MM.1S (cell line): ENCODE measurements around the gene MDH1B.

Source experiments
- DNase-seq: peaks from one replicate; pipeline ENCODE4 v3.0.0-alpha.2; 2015
- H2AFZ ChIP-seq: fragments of 300-600 bp; sonication (generic); 2 replicates; pipeline ENCODE4 v1.6.0; 2016; ENCODE audit warnings: antibody characterized with exemption, low read length
- H3F3A ChIP-seq: fragments of 300-600 bp; sonication (generic); 2 replicates; pipeline ENCODE4 v1.6.1; 2016; ENCODE audit warnings: mild to moderate bottlenecking, antibody characterized with exemption, low read length, moderate library complexity, mixed read lengths; ENCODE audit not compliant: insufficient read depth
- H3K27ac ChIP-seq: fragments of 300-600 bp; sonication (generic); 2 replicates; pipeline ENCODE4 v1.5.1; 2016; ENCODE audit warnings: mild to moderate bottlenecking, low read length
- H3K27me3 ChIP-seq: fragments of 300-600 bp; sonication (generic); replicated peaks from 2 replicates; pipeline ENCODE4 v1.6.0; 2016; ENCODE audit warnings: low read length; ENCODE audit not compliant: insufficient read depth
- H3K36me3 ChIP-seq: fragments of 300-600 bp; sonication (generic); replicated peaks from 2 replicates; pipeline ENCODE4 v1.6.1; 2016; ENCODE audit warnings: mild to moderate bottlenecking, low read length, mixed read lengths; ENCODE audit not compliant: insufficient read depth
- H3K4me1 ChIP-seq: fragments of 300-600 bp; sonication (generic); 2 replicates; pipeline ENCODE4 v1.6.1; 2016; ENCODE audit warnings: low read length, mixed read lengths
- H3K4me2 ChIP-seq: fragments of 300-600 bp; sonication (generic); 2 replicates; pipeline ENCODE4 v1.6.0; 2016; ENCODE audit warnings: low read depth, low read length
- H3K4me3 ChIP-seq: fragments of 300-600 bp; sonication (generic); 2 replicates; pipeline ENCODE4 v1.5.1; 2016; ENCODE audit warnings: low read length, mixed read lengths
- H3K79me2 ChIP-seq: fragments of 300-600 bp; sonication (generic); 2 replicates; pipeline ENCODE4 v1.6.1; 2016; ENCODE audit warnings: mixed run types, low read length, mixed read lengths
- H3K9ac ChIP-seq: fragments of 300-600 bp; sonication (generic); 2 replicates; pipeline ENCODE4 v1.6.1; 2016; ENCODE audit warnings: low read length, mixed read lengths
- H3K9me2 ChIP-seq: fragments of 300-600 bp; sonication (generic); replicated peaks from 2 replicates; pipeline ENCODE4 v1.6.1; 2016; ENCODE audit warnings: mild to moderate bottlenecking, low read length, mixed read lengths; ENCODE audit not compliant: insufficient read depth
- H3K9me3 ChIP-seq: fragments of 300-600 bp; sonication (generic); replicated peaks from 2 replicates; pipeline ENCODE4 v1.6.1; 2016; ENCODE audit warnings: mild to moderate bottlenecking, low read length, mixed read lengths; ENCODE audit not compliant: insufficient read depth
- H4K20me1 ChIP-seq: fragments of 300-600 bp; sonication (generic); 2 replicates; pipeline ENCODE4 v1.6.1; 2016; ENCODE audit warnings: mild to moderate bottlenecking, low read length, moderate library complexity, mixed read lengths; ENCODE audit not compliant: insufficient read depth
- EZH2 ChIP-seq: fragments of 300-600 bp; sonication (generic); optimal IDR thresholded peaks from 2 replicates; pipeline ENCODE3; 2017; ENCODE audit warnings: low read depth, mild to moderate bottlenecking, antibody characterized with exemption, low read length, mixed read lengths
- EZH2phosphoT487 ChIP-seq: fragments of 300-600 bp; sonication (generic); IDR thresholded peaks from 2 replicates; pipeline ENCODE4 v1.6.1; 2018; ENCODE audit warnings: antibody characterized with exemption, low read length
- TF ChIP-seq, protein P1 (sequence below): fragments of 300-600 bp; sonication (generic); IDR thresholded peaks from 2 replicates; pipeline ENCODE4 v1.5.1; 2016; ENCODE audit warnings: antibody characterized with exemption, low read length, mixed read lengths

Gene MDH1B

GRCh38 chr2:206688990-206689389 lies 76.1 kb downstream of the MDH1B start:
- H3K4me1 ChIP-seq = no peaks in the 10 kb centered on the region
- no peaks in the 10 kb centered on the region for H3K9me3 ChIP-seq
- H3K4me2 ChIP-seq = no peak overlapping the region
- H3K79me2 ChIP-seq = no peaks in the 10 kb centered on the region
- H3K27ac ChIP-seq = no peak overlapping the region
- peak; percentile 17 for DNase-seq
- H4K20me1 ChIP-seq = no peaks in the 10 kb centered on the region
- no peaks in the 10 kb centered on the region for H3K36me3 ChIP-seq
- H3K9me2 ChIP-seq = no peaks in the 10 kb centered on the region
- H3K27me3 ChIP-seq = no peaks in the 10 kb centered on the region
- H2AFZ ChIP-seq = no peak overlapping the region
- no peak overlapping the region for H3K9ac ChIP-seq
- TF ChIP-seq EZH2phosphoT487 (no peak), EZH2 (no peak)
- TF ChIP-seq, protein P1, sequence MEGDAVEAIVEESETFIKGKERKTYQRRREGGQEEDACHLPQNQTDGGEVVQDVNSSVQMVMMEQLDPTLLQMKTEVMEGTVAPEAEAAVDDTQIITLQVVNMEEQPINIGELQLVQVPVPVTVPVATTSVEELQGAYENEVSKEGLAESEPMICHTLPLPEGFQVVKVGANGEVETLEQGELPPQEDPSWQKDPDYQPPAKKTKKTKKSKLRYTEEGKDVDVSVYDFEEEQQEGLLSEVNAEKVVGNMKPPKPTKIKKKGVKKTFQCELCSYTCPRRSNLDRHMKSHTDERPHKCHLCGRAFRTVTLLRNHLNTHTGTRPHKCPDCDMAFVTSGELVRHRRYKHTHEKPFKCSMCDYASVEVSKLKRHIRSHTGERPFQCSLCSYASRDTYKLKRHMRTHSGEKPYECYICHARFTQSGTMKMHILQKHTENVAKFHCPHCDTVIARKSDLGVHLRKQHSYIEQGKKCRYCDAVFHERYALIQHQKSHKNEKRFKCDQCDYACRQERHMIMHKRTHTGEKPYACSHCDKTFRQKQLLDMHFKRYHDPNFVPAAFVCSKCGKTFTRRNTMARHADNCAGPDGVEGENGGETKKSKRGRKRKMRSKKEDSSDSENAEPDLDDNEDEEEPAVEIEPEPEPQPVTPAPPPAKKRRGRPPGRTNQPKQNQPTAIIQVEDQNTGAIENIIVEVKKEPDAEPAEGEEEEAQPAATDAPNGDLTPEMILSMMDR = no peak
- H3F3A ChIP-seq = no peaks in the 10 kb centered on the region
- no peak overlapping the region for H3K4me3 ChIP-seq

DNA sequence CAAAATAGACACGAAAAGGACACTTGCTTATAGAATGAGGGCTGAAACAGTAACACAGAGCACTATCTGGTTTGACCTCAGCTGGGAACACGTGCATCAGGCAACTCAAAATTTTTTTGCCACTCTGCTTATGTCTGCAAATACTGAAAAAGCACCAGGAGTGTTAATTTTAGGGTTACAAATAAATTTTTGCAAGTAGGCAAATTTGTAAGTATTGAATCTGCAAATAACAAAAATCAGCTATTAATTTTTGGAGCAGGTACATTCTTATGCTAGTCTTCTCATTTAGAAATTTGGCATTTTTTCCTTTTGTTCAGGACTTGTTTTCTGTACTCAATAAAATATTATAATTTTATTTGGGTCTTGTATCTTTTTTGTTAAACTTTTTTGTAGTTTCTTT lies 76.7 kb downstream of the MDH1B start:
- Histone ChIP-seq H3K9me3 (no peaks in the 10 kb centered on the region), H3K79me2 (no peaks in the 10 kb centered on the region), H3K9ac (no peak overlapping the region), H3F3A (no peaks in the 10 kb centered on the region), H4K20me1 (no peaks in the 10 kb centered on the region), H3K27ac (no peak overlapping the region), H2AFZ (no peak overlapping the region), H3K4me1 (no peaks in the 10 kb centered on the region), H3K4me2 (no peak overlapping the region), H3K36me3 (no peaks in the 10 kb centered on the region), H3K27me3 (no peaks in the 10 kb centered on the region), H3K9me2 (no peaks in the 10 kb centered on the region), H3K4me3 (no peak overlapping the region)
- TF ChIP-seq EZH2phosphoT487 = no peak
- TF ChIP-seq, protein P1 = no peak
- TF ChIP-seq EZH2 = no peak
- no peak for DNase-seq
